GM19468 (cell line): Measurements from ENCODE around the gene HMGXB3.
"Not testable (repeated sequence)": the region's sequence is repeated elsewhere in the genome, so short reads cannot be mapped to it uniquely, and the experiment has no call there.

Source experiments
- ATAC-seq: cut with Tn5 transposase; IDR thresholded peaks from one replicate; pipeline ENCODE4 v1.9.1; 2021; ENCODE audit warnings: mild to moderate bottlenecking, moderate library complexity, moderate number of reproducible peaks; ENCODE audit not compliant: unreplicated experiment; ENCODE audit errors: extremely low read depth

The HMGXB3 gene

GRCh38 chr5:150081541-150082283 lies 81.2 kb downstream of the HMGXB3 start:
- no peak for ATAC-seq

GRCh38 chr5:150082374-150082773 lies 81.8 kb downstream of the HMGXB3 start:
- no peak for ATAC-seq

GRCh38 chr5:150082889-150083288 lies 82.3 kb downstream of the HMGXB3 start:
- no peak for ATAC-seq

GRCh38 chr5:150084754-150085153 lies 84.2 kb downstream of the HMGXB3 start:
- ATAC-seq: not testable (repeated sequence)

GRCh38 chr5:150085191-150085912 lies 84.8 kb downstream of the HMGXB3 start:
- ATAC-seq: no peak

- ATAC-seq: no peak
Observed at GRCh38 chr5:150085950-150086715, 85.6 kb downstream of the HMGXB3 start, which contains the start of gene CSF1R. CSF1R (minus strand) TSS chr5:150086554; CDS start chr5:150086427, 127 bp downstream.

- ATAC-seq: no peak
Observed at GRCh38 chr5:150092159-150092787, 91.7 kb downstream of the HMGXB3 start.

GRCh38 chr5:150097152-150097551 lies 96.6 kb downstream of the HMGXB3 start:
- ATAC-seq: no peak

GRCh38 chr5:150101023-150101422 lies 100.5 kb downstream of the HMGXB3 start:
- no peak for ATAC-seq
